HG02642 (cell line): Measurements from ENCODE around the gene DACH2.

ENCODE experiments used
- ATAC-seq: cut with Tn5 transposase; IDR thresholded peaks from one replicate; pipeline ENCODE4 v1.9.1; 2021; ENCODE audit warnings: mild to moderate bottlenecking; ENCODE audit not compliant: unreplicated experiment, poor library complexity

Gene DACH2

GRCh38 chrX:86263526-86263925 lies 115.3 kb downstream of the DACH2 start:
- ATAC-seq: no peak

- no peak for ATAC-seq
Observed at GRCh38 chrX:86295293-86295692, 147.0 kb downstream of the DACH2 start.

- no peak for ATAC-seq
Observed at GRCh38 chrX:86322913-86323312, 174.7 kb downstream of the DACH2 start.

- no peak for ATAC-seq
Observed at GRCh38 chrX:86329174-86329573, 180.9 kb downstream of the DACH2 start.

GRCh38 chrX:86348669-86349068 lies 200.4 kb downstream of the DACH2 start:
- ATAC-seq: no peak

GRCh38 chrX:86349115-86349514 lies 200.9 kb downstream of the DACH2 start:
- ATAC-seq: no peak

GRCh38 chrX:86369847-86370630 lies 221.8 kb downstream of the DACH2 start:
- no peak for ATAC-seq

GRCh38 chrX:86370927-86371326 lies 222.7 kb downstream of the DACH2 start:
- ATAC-seq: no peak

GRCh38 chrX:86379209-86379608 lies 231.0 kb downstream of the DACH2 start:
- no peak for ATAC-seq

GRCh38 chrX:86383681-86384540 lies 235.7 kb downstream of the DACH2 start:
- ATAC-seq: no peak

GRCh38 chrX:86407371-86407770 lies 259.1 kb downstream of the DACH2 start:
- ATAC-seq: no peak

GRCh38 chrX:86421771-86422170 lies 273.5 kb downstream of the DACH2 start:
- ATAC-seq: no peak

- ATAC-seq: no peak
Observed at GRCh38 chrX:86436116-86436515, 287.9 kb downstream of the DACH2 start.

- no peak for ATAC-seq
Observed at GRCh38 chrX:86455495-86455894, 307.2 kb downstream of the DACH2 start.

- ATAC-seq: no peak
Observed at GRCh38 chrX:86460760-86461159, 312.5 kb downstream of the DACH2 start.

- no peak for ATAC-seq
Observed at GRCh38 chrX:86504297-86504696, 356.0 kb downstream of the DACH2 start.

GRCh38 chrX:86507331-86507730 lies 359.1 kb downstream of the DACH2 start:
- ATAC-seq: no peak

GRCh38 chrX:86579777-86580176 lies 431.5 kb downstream of the DACH2 start:
- ATAC-seq: no peak

GRCh38 chrX:86604607-86605006 lies 456.4 kb downstream of the DACH2 start:
- no peak for ATAC-seq

GRCh38 chrX:86696951-86697350 lies 548.7 kb downstream of the DACH2 start:
- no peak for ATAC-seq

GRCh38 chrX:86711531-86712180 lies 563.4 kb downstream of the DACH2 start:
- ATAC-seq: no peak
